ENCODE results near the gene KRTAP20-2. TPM values are rescaled to one million over a fixed set of nuclear protein-coding genes. Genes with fewer than 3 reads are reported as not detected.

Gene KRTAP20-2
- polyA plus RNA-seq, 1 donor: not detected

- DNase-seq: no peak
Measured at GRCh38 chr21:30676737-30677136, 41.7 kb downstream of the KRTAP20-2 start.

GRCh38 chr21:30680586-30680985 lies 45.6 kb downstream of the KRTAP20-2 start:
- DNase-seq: no peak

GRCh38 chr21:30684506-30684905 lies 49.5 kb downstream of the KRTAP20-2 start:
- no peak for DNase-seq

Other genes starting within 250 kb of the KRTAP20-2 start
- not detected for gene KRTAP13-1, start 239.2 kb upstream of the KRTAP20-2 start, polyA plus RNA-seq (ENCODE audit: insufficient read length)
- not detected for gene KRTAP13-3, start 209.3 kb upstream of the KRTAP20-2 start, polyA plus RNA-seq (ENCODE audit: insufficient read length)
- gene KRTAP13-4, start 205.0 kb upstream of the KRTAP20-2 start, polyA plus RNA-seq (ENCODE audit: insufficient read length): not detected
- gene KRTAP15-1, start 194.9 kb upstream of the KRTAP20-2 start, polyA plus RNA-seq (ENCODE audit: insufficient read length): not detected
- gene KRTAP19-1, start 154.8 kb upstream of the KRTAP20-2 start, polyA plus RNA-seq (ENCODE audit: insufficient read length): not detected
- gene KRTAP19-2, start 147.8 kb upstream of the KRTAP20-2 start, polyA plus RNA-seq (ENCODE audit: insufficient read length): not detected
- not detected for gene KRTAP19-3, start 143.2 kb upstream of the KRTAP20-2 start, polyA plus RNA-seq (ENCODE audit: insufficient read length)
- gene KRTAP19-4, start 138.0 kb upstream of the KRTAP20-2 start, polyA plus RNA-seq (ENCODE audit: insufficient read length): not detected
- gene KRTAP19-5, start 133.1 kb upstream of the KRTAP20-2 start, polyA plus RNA-seq (ENCODE audit: insufficient read length): not detected
- not detected for gene KRTAP19-6, start 93.3 kb upstream of the KRTAP20-2 start, polyA plus RNA-seq (ENCODE audit: insufficient read length)
- gene KRTAP19-7, start 73.9 kb upstream of the KRTAP20-2 start, polyA plus RNA-seq (ENCODE audit: insufficient read length): not detected
- not detected for gene KRTAP22-2, start 44.8 kb upstream of the KRTAP20-2 start, polyA plus RNA-seq (ENCODE audit: insufficient read length)
- gene KRTAP6-3, start 42.8 kb upstream of the KRTAP20-2 start, polyA plus RNA-seq (ENCODE audit: insufficient read length): not detected
- not detected for gene KRTAP6-2, start 36.3 kb upstream of the KRTAP20-2 start, polyA plus RNA-seq (ENCODE audit: insufficient read length)
- not detected for gene KRTAP22-1, start 34.1 kb upstream of the KRTAP20-2 start, polyA plus RNA-seq (ENCODE audit: insufficient read length)
- not detected for gene KRTAP6-1, start 21.3 kb upstream of the KRTAP20-2 start, polyA plus RNA-seq (ENCODE audit: insufficient read length)
- gene KRTAP20-1, start 18.8 kb upstream of the KRTAP20-2 start, polyA plus RNA-seq (ENCODE audit: insufficient read length): not detected
- not detected for gene KRTAP20-4, start 14.6 kb upstream of the KRTAP20-2 start, polyA plus RNA-seq (ENCODE audit: insufficient read length)
- gene KRTAP20-3, start 7.7 kb downstream of the KRTAP20-2 start, polyA plus RNA-seq (ENCODE audit: insufficient read length): not detected
- not detected for gene KRTAP21-3, start 83.6 kb downstream of the KRTAP20-2 start, polyA plus RNA-seq (ENCODE audit: insufficient read length)
- gene KRTAP21-2, start 112.1 kb downstream of the KRTAP20-2 start, polyA plus RNA-seq (ENCODE audit: insufficient read length): not detected
- not detected for gene KRTAP21-1, start 120.2 kb downstream of the KRTAP20-2 start, polyA plus RNA-seq (ENCODE audit: insufficient read length)
- not detected for gene KRTAP8-1, start 178.1 kb downstream of the KRTAP20-2 start, polyA plus RNA-seq (ENCODE audit: insufficient read length)
- not detected for gene KRTAP7-1, start 194.6 kb downstream of the KRTAP20-2 start, polyA plus RNA-seq (ENCODE audit: insufficient read length)
- not detected for gene KRTAP11-1, start 246.4 kb downstream of the KRTAP20-2 start, polyA plus RNA-seq (ENCODE audit: insufficient read length)